NT2/D1 (cell line): ENCODE measurements around the gene MARCHF2.

Experiments used
- SUZ12 ChIP-seq: IDR thresholded peaks from 2 replicates; pipeline ENCODE4 v1.6.1; 2011; ENCODE audit not compliant: insufficient read length, insufficient read depth; ENCODE audit errors: extremely low read depth
- YY1 ChIP-seq: IDR thresholded peaks from 2 replicates; pipeline ENCODE4 v1.6.1; 2011; ENCODE audit not compliant: insufficient read length, insufficient read depth
- ZNF274 ChIP-seq: IDR thresholded peaks from 2 replicates; pipeline ENCODE4 v1.6.1; 2011; ENCODE audit warnings: mild to moderate bottlenecking, low read depth, low read length

DNA sequence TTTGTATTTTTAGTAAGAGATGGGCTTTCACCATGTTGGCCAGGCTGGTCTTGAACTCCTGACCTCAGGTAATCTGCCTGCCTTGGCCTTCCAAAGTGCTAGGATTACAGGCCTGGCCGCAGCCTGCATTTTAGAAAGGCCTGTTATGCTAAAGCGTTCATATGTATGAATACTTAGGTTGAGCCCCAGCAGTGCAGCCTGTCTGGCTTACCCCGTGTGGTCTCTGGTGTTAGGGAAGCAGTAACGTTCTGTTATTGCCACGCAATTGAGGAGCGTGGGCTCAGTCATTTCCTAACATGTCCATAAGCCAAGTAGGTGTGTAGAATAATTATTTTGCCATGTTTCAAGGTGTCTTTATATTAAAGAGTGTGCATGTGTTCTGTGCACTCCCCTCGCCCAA, 46.0 kb downstream of the MARCHF2 start:
- no peak for TF ChIP-seq ZNF274
- TF ChIP-seq YY1 = no peak
- TF ChIP-seq SUZ12 = no peak
